NCI-H146 (cell line): Measurements from ENCODE around the gene MYBPC2.
"Not testable (repeated sequence)": the region's sequence is repeated elsewhere in the genome, so short reads cannot be mapped to it uniquely, and the experiment has no call there.

ENCODE experiments used
- DNase-seq: peaks from one replicate; lab custom pipeline; 2025; lab: John Stamatoyannopoulos, UW

MYBPC2 gene

GRCh38 chr19:50432221-50433028 lies at the start of gene MYBPC2:
MYBPC2 (plus strand) TSS chr19:50432892; CDS start chr19:50432954, 62 bp downstream.
- DNase-seq: peak; percentile 74

GRCh38 chr19:50383001-50383851 lies 49.5 kb upstream of the MYBPC2 start:
- no peak for DNase-seq

- DNase-seq: peak; percentile 100
These were observed 48.6 kb upstream of the MYBPC2 start, which contains the start of gene POLD1 for GRCh38 chr19:50383852-50384684. POLD1 (plus strand) TSS chr19:50384347; CDS start chr19:50398852, 14,505 bp downstream.

GRCh38 chr19:50384685-50385535 lies 47.8 kb upstream of the MYBPC2 start:
- no peak for DNase-seq

- DNase-seq: no peak
These were observed 45.4 kb upstream of the MYBPC2 start for GRCh38 chr19:50387176-50387867.

GRCh38 chr19:50387868-50388245 lies 44.8 kb upstream of the MYBPC2 start:
- DNase-seq: no peak

GRCh38 chr19:50390295-50390694 lies 42.4 kb upstream of the MYBPC2 start:
- DNase-seq: not testable (repeated sequence)

- not testable (repeated sequence) for DNase-seq
These were observed 41.7 kb upstream of the MYBPC2 start for GRCh38 chr19:50390952-50391351.

GRCh38 chr19:50392759-50393158 lies 39.9 kb upstream of the MYBPC2 start:
- no peak for DNase-seq

- no peak for DNase-seq
These were observed 39.1 kb upstream of the MYBPC2 start for GRCh38 chr19:50393589-50393988.

- no peak for DNase-seq
These were observed 38.7 kb upstream of the MYBPC2 start for GRCh38 chr19:50394017-50394416.

- DNase-seq: no peak
These were observed 33.9 kb upstream of the MYBPC2 start for GRCh38 chr19:50398675-50399367.

GRCh38 chr19:50399368-50399745 lies 33.3 kb upstream of the MYBPC2 start:
- no peak for DNase-seq

- no peak for DNase-seq
These were observed 30.9 kb upstream of the MYBPC2 start for GRCh38 chr19:50401605-50402450.

- no peak for DNase-seq
These were observed 30.0 kb upstream of the MYBPC2 start for GRCh38 chr19:50402544-50403301.

GRCh38 chr19:50406156-50406820 lies 26.4 kb upstream of the MYBPC2 start:
- DNase-seq: no peak

- no peak for DNase-seq
These were observed 25.9 kb upstream of the MYBPC2 start for GRCh38 chr19:50406829-50407228.

- DNase-seq: no peak
These were observed 23.3 kb upstream of the MYBPC2 start for GRCh38 chr19:50409347-50409746.
